HEK293T (cell line): ENCODE results near the gene ACRV1.

ENCODE experiments used
- ARNT ChIP-seq: fragments of 450-650 bp; IDR thresholded peaks from 2 replicates; pipeline ENCODE4 v1.6.1; 2017; ENCODE audit warnings: mild to moderate bottlenecking
- BHLHE40 ChIP-seq: fragments of 450-650 bp; IDR thresholded peaks from 2 replicates; pipeline ENCODE4 v1.6.1; 2016; ENCODE audit warnings: mild to moderate bottlenecking, moderate library complexity, borderline replicate concordance
- CTBP1 ChIP-seq: fragments of 450-650 bp; IDR thresholded peaks from 2 replicates; pipeline ENCODE4 v1.6.1; 2016; ENCODE audit warnings: borderline replicate concordance
- ELF4 ChIP-seq: fragments of 450-650 bp; IDR thresholded peaks from 2 replicates; pipeline ENCODE4 v1.6.1; 2017; ENCODE audit warnings: antibody characterized with exemption
- FOXK2 ChIP-seq: fragments of 450-650 bp; IDR thresholded peaks from 2 replicates; pipeline ENCODE4 v1.6.1; 2016; ENCODE audit warnings: mild to moderate bottlenecking
- FOXM1 ChIP-seq: fragments of 450-650 bp; IDR thresholded peaks from 2 replicates; pipeline ENCODE4 v1.6.1; 2017; ENCODE audit warnings: mild to moderate bottlenecking, borderline replicate concordance
- HDGF ChIP-seq: fragments of 450-650 bp; IDR thresholded peaks from 2 replicates; pipeline ENCODE4 v1.6.1; 2017; ENCODE audit warnings: antibody characterized with exemption, borderline replicate concordance
- L3MBTL2 ChIP-seq: fragments of 450-650 bp; conservative IDR thresholded peaks from 2 replicates; pipeline ENCODE4 v1.6.1; 2016; ENCODE audit warnings: mild to moderate bottlenecking
- LEF1 ChIP-seq: fragments of 450-650 bp; IDR thresholded peaks from 2 replicates; pipeline ENCODE4 v1.6.1; 2017; ENCODE audit warnings: mild to moderate bottlenecking, borderline replicate concordance
- NFRKB ChIP-seq: fragments of 450-650 bp; IDR thresholded peaks from 2 replicates; pipeline ENCODE4 v1.6.1; 2016; ENCODE audit warnings: mild to moderate bottlenecking, moderate library complexity
- SUZ12 ChIP-seq: fragments of 450-650 bp; IDR thresholded peaks from 2 replicates; pipeline ENCODE4 v1.6.1; 2016; ENCODE audit warnings: mild to moderate bottlenecking

- TF ChIP-seq L3MBTL2 (no peak), FOXM1 (no peak), SUZ12 (no peak), ELF4 (no peak), FOXK2 (no peak), BHLHE40 (no peak), NFRKB (no peak), CTBP1 (no peak), LEF1 (no peak), ARNT (no peak), HDGF (no peak)
Measured at GRCh38 chr11:125688632-125689031, 8.0 kb upstream of the ACRV1 start.
